K562 (cell line): Measurements from ENCODE around the gene FAM222A. TPM values are rescaled to one million over a fixed set of nuclear protein-coding genes. Genes with fewer than 3 reads are reported as not detected.

Source experiments
- JUND ChIP-seq, 2 experiments: IDR thresholded peaks; 2 replicates in 1 of 2; 3 replicates in 1 of 2; pipeline ENCODE4 v1.6.1; 2011; ENCODE audit warnings: borderline replicate concordance in 2 of 2, low read depth in 2 of 2, low read length in 2 of 2, improper control_type of control experiment in 1 of 2, missing biosample characterization in 1 of 2, missing genetic modification characterization in 1 of 2, missing genetic modification reagents in 1 of 2
- SIX5 ChIP-seq, 2 experiments: IDR thresholded peaks; 2 replicates each; pipeline ENCODE4 v1.6.1; 2011; ENCODE audit warnings: low read length in 2 of 2, borderline replicate concordance in 1 of 2, low read depth in 1 of 2, mild to moderate bottlenecking in 1 of 2, moderate library complexity in 1 of 2; ENCODE audit not compliant: insufficient read depth in 1 of 2
- polyA plus RNA-seq, 8 experiments: library from polyadenylated mRNA; depleted of rRNA in 4 of 8; stranded (reverse) in 5 of 8; unstranded in 3 of 8; fragments of >200 nt; fragmentation: Nextera tagmentation in 2 of 8; fragmentation: Illumina TruSeq in 1 of 8; extraction: Ambion mirVana in 2 of 8; extraction: Trizol in 1 of 8; gene quantifications; 2 replicates each; pipeline versions ENCODE4 v1.2.1 to v1.2.3, GENCODE V29; 2011 to 2014; ENCODE audit warnings: inconsistent platforms in 1 of 8, missing spikeins in 1 of 8
- total RNA-seq, 7 experiments: library from RNA; depleted of rRNA in 6 of 7; stranded (reverse); fragments of >200 nt in 6 of 7; fragmentation: Illumina TruSeq in 2 of 7; extraction: Trizol in 2 of 7; gene quantifications; 2 replicates each; pipeline versions ENCODE4 v1.2.1 to v1.2.3, GENCODE V29; 2011 to 2021; ENCODE audit warnings: low replicate concordance in 1 of 7
- TF ChIP-seq, protein P1 (sequence below): sonication (generic); formaldehyde crosslinking; IDR thresholded peaks from 2 replicates; pipeline ENCODE4 v1.8.0; 2023; ENCODE audit warnings: missing genetic modification reagents, mild to moderate bottlenecking, borderline replicate concordance
- TF ChIP-seq, protein P2 (sequence below): fragments of 450-650 bp; IDR thresholded peaks from 2 replicates; pipeline ENCODE4 v1.6.1; 2018; ENCODE audit warnings: mild to moderate bottlenecking, low read depth; ENCODE audit not compliant: partially characterized antibody
- TF ChIP-seq, protein P3 (sequence below): sonication (generic); formaldehyde crosslinking; IDR thresholded peaks from 2 replicates; pipeline ENCODE4 v1.8.0; 2022; ENCODE audit warnings: missing genetic modification reagents, mild to moderate bottlenecking, moderate library complexity, borderline replicate concordance

The FAM222A gene
- total and polyA plus RNA-seq, 9 of the 15 experiments (the other 6 are each of a cell fraction or from before 2014, with no cell fraction given): 0.03 to 0.36 (median 0.12) TPM; not detected in 1

DNA sequence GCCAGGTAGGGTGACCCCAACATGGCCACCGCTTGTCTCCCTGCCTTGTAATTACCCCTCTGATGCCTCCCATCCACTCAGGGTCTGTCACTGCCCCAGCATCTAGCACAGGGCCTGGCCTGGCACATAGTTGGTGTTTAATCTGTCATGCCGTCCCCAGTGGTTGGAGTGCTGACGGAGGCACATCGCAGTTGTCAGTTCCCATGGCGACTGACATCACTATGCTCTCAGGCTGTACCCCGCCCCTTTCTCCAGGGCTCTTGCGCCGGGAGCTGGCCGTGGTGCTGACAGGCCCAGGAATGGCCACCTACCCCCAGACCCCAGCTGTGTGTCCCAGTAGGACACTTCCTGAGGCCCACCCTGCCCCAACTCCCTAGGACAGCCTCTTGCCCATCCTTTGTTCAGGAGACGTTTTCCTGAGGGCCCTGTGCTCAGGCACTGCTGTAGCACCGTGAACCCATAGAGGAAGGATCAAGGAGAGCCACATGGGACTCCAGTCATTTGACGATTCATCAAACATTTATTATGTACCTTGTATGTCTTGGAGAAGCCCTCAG lies 23.0 kb downstream of the FAM222A start (continued):
- TF ChIP-seq, protein P1, sequence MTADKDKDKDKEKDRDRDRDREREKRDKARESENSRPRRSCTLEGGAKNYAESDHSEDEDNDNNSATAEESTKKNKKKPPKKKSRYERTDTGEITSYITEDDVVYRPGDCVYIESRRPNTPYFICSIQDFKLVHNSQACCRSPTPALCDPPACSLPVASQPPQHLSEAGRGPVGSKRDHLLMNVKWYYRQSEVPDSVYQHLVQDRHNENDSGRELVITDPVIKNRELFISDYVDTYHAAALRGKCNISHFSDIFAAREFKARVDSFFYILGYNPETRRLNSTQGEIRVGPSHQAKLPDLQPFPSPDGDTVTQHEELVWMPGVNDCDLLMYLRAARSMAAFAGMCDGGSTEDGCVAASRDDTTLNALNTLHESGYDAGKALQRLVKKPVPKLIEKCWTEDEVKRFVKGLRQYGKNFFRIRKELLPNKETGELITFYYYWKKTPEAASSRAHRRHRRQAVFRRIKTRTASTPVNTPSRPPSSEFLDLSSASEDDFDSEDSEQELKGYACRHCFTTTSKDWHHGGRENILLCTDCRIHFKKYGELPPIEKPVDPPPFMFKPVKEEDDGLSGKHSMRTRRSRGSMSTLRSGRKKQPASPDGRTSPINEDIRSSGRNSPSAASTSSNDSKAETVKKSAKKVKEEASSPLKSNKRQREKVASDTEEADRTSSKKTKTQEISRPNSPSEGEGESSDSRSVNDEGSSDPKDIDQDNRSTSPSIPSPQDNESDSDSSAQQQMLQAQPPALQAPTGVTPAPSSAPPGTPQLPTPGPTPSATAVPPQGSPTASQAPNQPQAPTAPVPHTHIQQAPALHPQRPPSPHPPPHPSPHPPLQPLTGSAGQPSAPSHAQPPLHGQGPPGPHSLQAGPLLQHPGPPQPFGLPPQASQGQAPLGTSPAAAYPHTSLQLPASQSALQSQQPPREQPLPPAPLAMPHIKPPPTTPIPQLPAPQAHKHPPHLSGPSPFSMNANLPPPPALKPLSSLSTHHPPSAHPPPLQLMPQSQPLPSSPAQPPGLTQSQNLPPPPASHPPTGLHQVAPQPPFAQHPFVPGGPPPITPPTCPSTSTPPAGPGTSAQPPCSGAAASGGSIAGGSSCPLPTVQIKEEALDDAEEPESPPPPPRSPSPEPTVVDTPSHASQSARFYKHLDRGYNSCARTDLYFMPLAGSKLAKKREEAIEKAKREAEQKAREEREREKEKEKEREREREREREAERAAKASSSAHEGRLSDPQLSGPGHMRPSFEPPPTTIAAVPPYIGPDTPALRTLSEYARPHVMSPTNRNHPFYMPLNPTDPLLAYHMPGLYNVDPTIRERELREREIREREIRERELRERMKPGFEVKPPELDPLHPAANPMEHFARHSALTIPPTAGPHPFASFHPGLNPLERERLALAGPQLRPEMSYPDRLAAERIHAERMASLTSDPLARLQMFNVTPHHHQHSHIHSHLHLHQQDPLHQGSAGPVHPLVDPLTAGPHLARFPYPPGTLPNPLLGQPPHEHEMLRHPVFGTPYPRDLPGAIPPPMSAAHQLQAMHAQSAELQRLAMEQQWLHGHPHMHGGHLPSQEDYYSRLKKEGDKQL (CRISPR knock-in tag): no peak
- TF ChIP-seq SIX5 (IDR thresholded peaks at IDR 0.05; ENCODE audit: borderline replicate concordance in 1 of 2, insufficient read depth in 1 of 2, low read depth in 1 of 2, low read length in 2 of 2): no peak
- TF ChIP-seq, protein P2, sequence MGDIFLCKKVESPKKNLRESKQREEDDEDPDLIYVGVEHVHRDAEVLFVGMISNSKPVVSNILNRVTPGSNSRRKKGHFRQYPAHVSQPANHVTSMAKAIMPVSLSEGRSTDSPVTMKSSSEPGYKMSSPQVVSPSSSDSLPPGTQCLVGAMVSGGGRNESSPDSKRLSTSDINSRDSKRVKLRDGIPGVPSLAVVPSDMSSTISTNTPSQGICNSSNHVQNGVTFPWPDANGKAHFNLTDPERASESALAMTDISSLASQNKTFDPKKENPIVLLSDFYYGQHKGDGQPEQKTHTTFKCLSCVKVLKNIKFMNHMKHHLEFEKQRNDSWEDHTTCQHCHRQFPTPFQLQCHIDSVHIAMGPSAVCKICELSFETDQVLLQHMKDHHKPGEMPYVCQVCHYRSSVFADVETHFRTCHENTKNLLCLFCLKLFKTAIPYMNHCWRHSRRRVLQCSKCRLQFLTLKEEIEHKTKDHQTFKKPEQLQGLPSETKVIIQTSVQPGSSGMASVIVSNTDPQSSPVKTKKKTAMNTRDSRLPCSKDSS: no peak
- no peak for TF ChIP-seq JUND (IDR thresholded peaks at IDR 0.05; ENCODE audit: borderline replicate concordance, low read depth, low read length)
- no peak for TF ChIP-seq JUND (tag; IDR thresholded peaks at IDR 0.05; ENCODE audit: borderline replicate concordance, low read depth, low read length)
- TF ChIP-seq, protein P3, sequence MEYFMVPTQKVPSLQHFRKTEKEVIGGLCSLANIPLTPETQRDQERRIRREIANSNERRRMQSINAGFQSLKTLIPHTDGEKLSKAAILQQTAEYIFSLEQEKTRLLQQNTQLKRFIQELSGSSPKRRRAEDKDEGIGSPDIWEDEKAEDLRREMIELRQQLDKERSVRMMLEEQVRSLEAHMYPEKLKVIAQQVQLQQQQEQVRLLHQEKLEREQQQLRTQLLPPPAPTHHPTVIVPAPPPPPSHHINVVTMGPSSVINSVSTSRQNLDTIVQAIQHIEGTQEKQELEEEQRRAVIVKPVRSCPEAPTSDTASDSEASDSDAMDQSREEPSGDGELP: peak; percentile 72
